Colonic mucosa (tissue), 4 donors: ENCODE results near the gene FLT1. TPM values are rescaled to one million over a fixed set of nuclear protein-coding genes. Genes with fewer than 3 reads are reported as not detected.

ENCODE experiments used
- DNase-seq: peaks from one replicate; pipeline ENCODE4 v3.0.0-alpha.2; 2020
- H3K27ac ChIP-seq: fragments of 200-600 bp; one replicate; pipeline ENCODE4 v1.8.0; 2021
- H3K27me3 ChIP-seq: fragments of 200-600 bp; one replicate; pipeline ENCODE4 v1.8.0; 2021
- H3K36me3 ChIP-seq: fragments of 200-600 bp; one replicate; pipeline ENCODE4 v1.8.0; 2021
- H3K4me1 ChIP-seq: fragments of 200-600 bp; one replicate; pipeline ENCODE4 v1.8.0; 2021; ENCODE audit warnings: mild to moderate bottlenecking
- H3K4me3 ChIP-seq: fragments of 200-600 bp; one replicate; pipeline ENCODE4 v1.8.0; 2021
- H3K9ac ChIP-seq, 2 donors: one replicate each; pipeline ENCODE4 v1.7.0; 2013; ENCODE audit warnings: control low read depth in 2 of 2, low read depth in 2 of 2, low read length in 2 of 2
- H3K9me3 ChIP-seq: fragments of 200-600 bp; one replicate; pipeline ENCODE4 v1.8.0; 2021
- CTCF ChIP-seq: fragments of 200-600 bp; IDR thresholded peaks from one replicate; pipeline ENCODE4 v1.8.0; 2022; ENCODE audit warnings: antibody characterized with exemption, mild to moderate bottlenecking
- intact Hi-C: fragments of 100-400 bp; cut with DNase I; formaldehyde crosslinking; loops from one replicate; pipeline ENCODE4 v1.14.1; 2022
- total RNA-seq, 2 donors: library from RNA; stranded (reverse); fragmentation: NEBNext Ultra II Directional in 1 of 2; extraction: Animal tissue kit (Norgen Biotek cat#: 25700) in 1 of 2; gene quantifications; one replicate each; pipeline ENCODE4 v1.2.1, GENCODE V29; 2021
- donor health status: healthy.
- donor health status: DM: no; HTN: no; CAD: no.
- donor health status: DM: no; HTN: no; CAD: no.

Gene FLT1
- total RNA-seq, 2 donors from 2014 or later, result 4.7 to 16.6 TPM

- Histone ChIP-seq H3K9me3 (no peaks in the 10 kb centered on the region), H3K4me3 (no peak overlapping the region), H3K4me1 (no peaks in the 10 kb centered on the region), H3K36me3 (no peaks in the 10 kb centered on the region), H3K9ac (no peak overlapping the region), H3K27ac (no peak overlapping the region), H3K27me3 (no peaks in the 10 kb centered on the region)
- TF ChIP-seq CTCF, result no peak
- intact Hi-C loops, result no loop called here
- no peak for DNase-seq
These were observed 100.5 kb downstream of the FLT1 start for GRCh38 chr13:28394422-28394821.

- DNase-seq, result no peak
- Histone ChIP-seq H3K9ac (no peak overlapping the region), H3K9me3 (no peaks in the 10 kb centered on the region), H3K27ac (no peak overlapping the region), H3K4me1 (no peaks in the 10 kb centered on the region), H3K4me3 (no peak overlapping the region), H3K27me3 (no peaks in the 10 kb centered on the region), H3K36me3 (no peaks in the 10 kb centered on the region)
- intact Hi-C loops, result no loop called here
- no peak for TF ChIP-seq CTCF
These were observed 101.9 kb downstream of the FLT1 start for GRCh38 chr13:28392896-28393505.

GRCh38 chr13:28392428-28392827 lies 102.5 kb downstream of the FLT1 start:
- H3K9ac ChIP-seq, result no peak overlapping the region
- DNase-seq, result no peak
- TF ChIP-seq CTCF, result no peak
- no peak overlapping the region for H3K27ac ChIP-seq
- H3K9me3 ChIP-seq, result no peaks in the 10 kb centered on the region
- no peaks in the 10 kb centered on the region for H3K36me3 ChIP-seq
- H3K4me3 ChIP-seq, result no peak overlapping the region
- intact Hi-C loops, result no loop called here
- H3K4me1 ChIP-seq, result no peaks in the 10 kb centered on the region
- H3K27me3 ChIP-seq, result no peaks in the 10 kb centered on the region

GRCh38 chr13:28387740-28388501 lies 107.0 kb downstream of the FLT1 start:
- Histone ChIP-seq H3K27ac (no peak overlapping the region), H3K27me3 (no peaks in the 10 kb centered on the region), H3K4me1 (no peaks in the 10 kb centered on the region), H3K4me3 (no peak overlapping the region), H3K9me3 (no peaks in the 10 kb centered on the region), H3K9ac (no peak overlapping the region), H3K36me3 (no peaks in the 10 kb centered on the region)
- TF ChIP-seq CTCF, result no peak
- intact Hi-C loops, result no loop called here
- no peak for DNase-seq

GRCh38 chr13:28385362-28385761 lies 109.6 kb downstream of the FLT1 start:
- no peak for TF ChIP-seq CTCF
- no peaks in the 10 kb centered on the region for H3K27me3 ChIP-seq
- H3K9ac ChIP-seq, result no peak overlapping the region
- no peak overlapping the region for H3K27ac ChIP-seq
- no peaks in the 10 kb centered on the region for H3K36me3 ChIP-seq
- H3K4me3 ChIP-seq, result no peak overlapping the region
- no peak for DNase-seq
- intact Hi-C loops, result no loop called here
- no peaks in the 10 kb centered on the region for H3K9me3 ChIP-seq
- no peaks in the 10 kb centered on the region for H3K4me1 ChIP-seq
